Activated effector memory CD4-positive, alpha-beta T cell treated with Interleukin-2 at 50 U/mL for 16 hours (primary cell): ENCODE data around the gene DCLK1.

Source experiments
- DNase-seq: peaks from one replicate; pipeline ENCODE4 v3.0.0-alpha.2; 2020

DCLK1 gene

DNA sequence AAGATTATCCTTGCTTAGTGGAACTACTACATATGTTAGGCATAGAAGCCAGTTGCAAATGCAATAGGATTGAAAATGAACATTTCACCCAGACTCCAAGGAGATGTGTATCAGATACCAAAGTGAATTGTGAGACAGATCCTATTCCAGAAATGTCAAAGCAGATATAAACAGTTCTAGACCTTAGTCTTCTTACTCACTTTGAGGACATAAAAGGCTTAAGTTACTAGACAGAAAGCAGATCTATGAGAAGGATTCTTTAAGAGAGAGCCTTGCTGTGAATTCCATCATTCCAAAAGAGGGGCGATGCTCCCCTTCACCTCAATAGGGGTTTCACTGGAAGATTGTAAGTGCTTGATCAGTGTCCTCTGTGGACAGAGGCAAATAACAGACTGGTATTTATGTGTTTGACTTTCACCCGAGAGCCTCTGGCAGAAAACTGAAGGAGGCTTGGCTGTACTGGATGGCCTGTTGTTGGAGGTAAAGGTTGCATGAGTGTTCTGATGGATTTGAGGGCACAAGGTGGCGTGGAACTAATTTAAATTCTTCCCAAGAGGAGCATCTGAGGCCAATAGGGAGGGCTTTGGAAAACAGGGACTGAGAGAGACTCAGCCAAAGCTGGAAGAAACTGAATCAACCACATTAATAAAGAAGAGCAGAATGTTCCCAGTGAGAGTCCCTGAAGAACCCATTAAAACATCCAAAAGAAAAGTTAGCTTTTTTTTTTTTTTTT is 194.8 kb downstream of the DCLK1 start:
- no peak for DNase-seq

DNA sequence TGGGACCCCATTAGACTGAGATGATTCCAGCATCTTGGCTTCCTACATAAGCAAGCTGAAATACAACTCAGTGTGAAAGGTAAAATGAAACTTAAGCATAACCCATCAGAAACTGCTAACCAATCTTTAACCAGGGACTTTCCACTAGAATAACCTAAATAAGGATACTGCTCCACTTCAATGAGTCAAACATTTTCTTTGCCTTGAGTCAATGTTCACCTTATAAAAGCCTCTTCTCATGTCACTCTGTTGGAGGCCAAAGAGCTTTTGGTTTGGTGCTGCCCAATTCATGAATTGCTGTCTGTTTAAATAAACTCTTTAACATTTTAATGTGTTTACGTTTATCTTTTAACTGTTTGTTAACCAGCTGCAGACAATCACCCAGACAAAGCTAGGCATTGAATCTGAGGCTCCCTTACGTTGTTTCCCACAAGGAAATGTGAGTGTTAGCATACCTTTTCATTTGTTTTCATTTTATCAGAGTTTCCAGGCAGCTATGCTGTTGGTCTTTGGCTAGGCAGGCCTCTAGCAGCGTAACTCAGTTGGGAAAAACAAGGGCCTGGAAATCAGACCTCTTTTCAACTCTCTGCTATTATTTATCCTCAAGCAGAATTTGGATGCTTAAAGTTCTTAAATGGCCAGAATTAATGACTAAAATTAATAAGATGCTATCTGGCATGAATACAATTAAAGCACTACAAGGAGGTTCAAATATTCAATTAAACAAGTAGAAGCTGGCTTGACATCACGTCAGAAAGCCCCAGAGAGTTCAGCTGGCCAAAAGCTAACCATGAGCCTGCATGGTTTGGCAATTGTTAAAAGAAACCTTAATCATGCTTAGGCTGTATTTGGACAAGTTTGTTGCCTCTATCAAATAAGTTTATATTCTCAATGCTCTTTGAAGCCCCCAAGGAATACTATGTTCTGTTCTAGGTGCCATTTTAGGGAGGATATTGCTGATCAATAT is 200.2 kb downstream of the DCLK1 start:
- DNase-seq, result no peak

DNA sequence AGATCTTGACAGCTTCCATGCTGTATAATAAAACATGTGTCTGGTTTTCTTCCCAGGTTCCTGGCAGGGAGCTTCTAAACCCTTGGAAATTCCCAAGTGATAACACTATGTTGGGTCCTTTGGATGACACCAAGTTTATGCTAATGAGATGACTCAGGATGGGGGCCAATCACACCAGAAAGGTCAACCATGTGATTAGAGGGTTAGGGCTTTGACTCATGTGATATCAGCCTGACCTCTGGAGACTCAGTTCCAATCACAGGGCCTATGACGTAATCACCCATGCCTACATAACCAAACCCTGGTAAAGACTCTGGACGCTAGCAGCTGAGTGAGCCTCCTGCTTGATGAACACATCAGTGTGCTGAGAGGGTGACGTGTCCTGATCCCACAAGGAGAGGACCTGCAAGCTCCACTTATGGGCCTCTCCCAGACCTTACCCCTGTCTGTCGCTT is 203.6 kb downstream of the DCLK1 start:
- DNase-seq, result no peak

DNA sequence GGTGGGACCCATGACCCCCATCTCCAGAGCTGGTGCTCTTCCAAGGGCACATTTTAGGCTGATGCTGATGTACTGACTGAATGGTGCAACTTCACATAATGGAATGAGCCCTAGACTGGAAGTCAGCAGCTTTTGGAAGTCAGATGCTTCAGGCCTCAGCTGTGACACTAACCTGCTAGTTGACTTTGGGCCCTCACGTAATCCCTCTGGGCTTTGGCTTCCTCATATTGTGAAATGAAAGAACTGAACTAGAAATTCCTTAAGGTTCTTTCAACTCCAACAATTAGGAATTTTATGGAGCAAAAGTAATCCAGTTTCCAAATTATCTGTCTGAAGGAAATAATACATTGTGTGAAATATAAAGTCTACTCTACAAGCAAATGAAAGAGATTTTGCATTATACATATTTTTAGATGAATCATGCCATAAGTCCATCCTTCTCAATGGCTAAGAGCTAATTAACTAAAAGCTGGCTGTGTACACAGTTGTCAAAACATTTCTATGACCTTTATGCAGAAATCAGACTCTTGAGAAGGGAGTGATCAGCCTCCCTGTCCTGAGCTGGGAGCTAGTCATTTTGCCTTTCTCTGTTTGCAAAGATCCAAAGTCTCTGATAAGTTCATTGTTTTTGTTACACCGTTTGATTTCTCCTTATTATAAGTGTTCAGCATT is 204.2 kb downstream of the DCLK1 start:
- no peak for DNase-seq

DNA sequence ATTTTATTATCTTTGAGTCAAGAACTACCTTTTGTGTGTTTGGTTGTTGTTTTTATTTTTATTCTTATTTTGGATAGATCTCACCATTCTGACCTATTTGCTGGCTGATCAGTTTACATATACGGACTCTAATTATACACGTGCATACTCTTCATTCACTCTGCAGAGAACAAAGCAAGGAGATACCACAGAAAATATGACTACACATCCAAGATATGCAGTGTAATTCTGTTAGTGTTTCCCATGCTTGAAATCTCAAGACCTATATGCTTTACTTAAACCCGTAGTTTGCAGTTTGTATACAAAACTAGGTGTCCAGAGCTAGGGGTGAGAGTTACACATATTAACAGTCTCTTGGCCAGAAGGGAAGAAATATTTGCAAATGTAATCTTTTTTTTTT is 205.5 kb downstream of the DCLK1 start:
- DNase-seq, result no peak

DNA sequence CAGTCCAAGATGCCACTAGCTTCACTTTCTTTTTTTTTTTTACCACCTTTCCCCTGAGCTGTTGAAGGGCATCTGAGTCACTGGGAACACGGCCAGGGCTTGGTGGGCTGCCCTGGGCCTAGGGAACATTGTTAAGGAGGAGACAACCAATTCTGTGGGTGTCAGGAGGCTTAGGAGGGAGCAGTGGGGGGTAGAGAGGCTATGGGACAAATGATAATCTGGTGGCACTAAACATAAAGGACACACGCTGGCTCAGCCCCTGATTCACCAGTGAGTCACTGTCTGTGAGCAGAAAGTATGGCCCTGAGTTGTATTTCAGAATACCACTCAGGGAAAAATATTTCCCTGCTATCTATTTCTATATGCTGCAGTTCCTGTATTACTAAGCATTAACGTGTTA is 207.8 kb downstream of the DCLK1 start:
- DNase-seq, result no peak

DNA sequence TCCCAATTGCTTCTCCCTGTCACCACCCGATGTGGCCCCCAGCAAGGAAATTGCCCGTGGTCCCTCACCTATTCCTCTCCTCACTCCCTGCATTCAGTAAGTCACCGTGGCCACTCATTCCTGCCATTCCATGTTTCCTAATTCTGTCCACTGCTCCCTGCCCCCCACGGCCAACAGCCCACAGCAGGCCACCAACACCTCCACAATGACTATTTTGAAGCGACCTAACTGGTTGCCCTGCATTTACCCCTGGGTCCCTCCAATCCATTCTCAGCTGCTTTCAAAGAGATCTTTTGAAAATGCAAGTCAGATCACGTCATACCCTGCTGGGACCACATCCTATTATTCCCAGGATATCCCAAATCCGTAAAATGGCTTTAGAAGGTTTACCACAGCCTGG is 210.4 kb downstream of the DCLK1 start:
- no peak for DNase-seq

DNA sequence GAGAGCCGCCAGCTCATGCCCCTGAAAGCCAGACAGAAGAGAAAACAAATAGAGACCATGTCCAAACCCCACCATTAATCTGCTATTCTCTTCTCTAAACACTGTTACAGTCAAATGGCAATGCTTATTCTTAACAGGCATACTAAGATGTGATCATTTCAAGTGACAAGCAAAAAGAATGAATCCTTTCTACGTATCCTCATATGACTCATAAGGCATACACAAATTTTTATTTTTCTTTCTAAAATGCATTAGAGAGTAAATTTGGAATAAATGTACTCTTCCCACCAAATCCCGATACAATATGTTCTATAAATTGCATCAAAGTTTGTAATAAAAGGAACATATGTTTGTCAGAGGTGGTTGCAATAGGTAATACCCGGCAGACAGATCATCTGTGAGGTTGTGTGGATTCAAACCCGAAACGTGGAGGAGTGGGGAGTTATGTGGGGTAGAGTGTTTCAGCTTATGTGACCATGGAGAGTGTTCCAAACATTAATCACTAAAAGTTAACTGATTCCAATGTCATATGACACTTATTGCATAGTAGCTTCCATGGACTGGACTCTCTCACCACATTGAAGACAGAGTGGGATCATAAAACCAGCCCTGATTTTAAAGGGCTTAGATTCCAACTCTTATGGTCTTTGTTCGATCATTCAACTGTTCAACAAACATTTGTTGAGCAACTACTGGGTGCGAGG is 213.1 kb downstream of the DCLK1 start:
- DNase-seq, result no peak

DNA sequence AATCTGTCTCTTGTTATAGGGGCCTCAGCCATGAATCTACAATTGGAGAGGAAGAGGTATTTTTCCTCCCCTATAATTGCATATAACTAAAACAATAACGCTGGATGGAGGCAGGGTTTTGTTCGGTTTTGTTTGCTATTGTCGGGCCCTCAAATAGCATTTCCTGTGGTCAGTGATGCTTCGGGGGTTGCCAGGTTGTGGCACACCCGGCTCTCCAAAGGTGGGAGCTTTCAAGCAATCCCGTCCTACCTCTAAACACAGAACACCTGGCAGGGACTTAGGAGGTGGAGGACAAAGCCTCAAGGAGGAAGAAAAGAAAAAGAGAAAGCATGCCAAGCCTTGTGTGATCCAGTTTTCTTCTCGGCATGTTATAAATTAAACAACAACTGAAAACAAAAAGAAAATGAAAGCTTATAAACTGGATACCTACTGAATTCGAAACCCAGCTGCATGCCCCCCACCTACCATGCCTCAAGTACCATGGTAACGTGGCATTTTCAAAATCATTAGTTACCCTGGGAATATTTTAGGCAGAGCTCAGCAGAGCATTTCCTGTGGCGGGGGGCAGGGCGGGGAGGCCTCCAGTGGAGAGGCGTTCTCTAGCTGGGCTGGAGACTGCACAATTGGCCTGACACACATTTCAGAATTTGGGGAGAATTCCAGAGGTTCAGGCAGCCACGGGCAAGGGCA is 213.8 kb downstream of the DCLK1 start:
- no peak for DNase-seq

DNA sequence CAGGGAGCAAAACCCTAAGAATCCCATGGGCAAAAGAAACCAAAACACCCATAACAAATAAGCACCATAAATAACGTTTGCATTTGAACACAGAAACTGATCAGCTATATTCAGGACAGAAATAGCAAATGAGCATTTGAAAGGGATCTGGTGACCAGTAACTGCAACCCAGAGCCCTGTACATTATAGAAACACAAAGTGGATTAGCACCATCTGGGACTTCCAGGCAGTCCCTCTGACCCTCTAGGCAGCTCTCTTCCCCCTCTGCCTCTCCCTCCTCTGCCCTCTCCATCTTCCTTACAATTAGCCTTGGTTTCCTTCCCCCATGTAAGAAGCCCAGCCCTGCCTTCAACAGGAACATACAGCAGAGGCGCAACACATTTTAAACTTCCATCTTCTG is 215.0 kb downstream of the DCLK1 start:
- DNase-seq, result no peak

DNA sequence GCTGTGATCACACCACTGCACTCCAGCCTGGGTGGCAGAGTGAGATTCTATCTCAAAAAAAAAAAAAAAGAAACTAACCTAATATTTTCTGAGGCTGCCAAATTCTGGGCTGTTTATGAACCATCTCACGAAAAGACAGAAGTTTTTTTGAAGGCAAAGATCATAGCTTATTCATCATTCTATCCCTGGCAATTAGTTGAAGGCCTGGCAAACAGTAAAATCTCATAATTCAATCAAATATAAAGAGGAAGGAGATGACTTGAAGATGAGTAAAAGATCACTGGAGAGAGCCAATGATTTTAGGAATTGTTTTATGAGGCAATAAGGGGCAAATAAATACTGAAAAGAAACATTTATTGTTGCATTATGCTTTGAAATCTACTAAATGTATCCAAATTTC is 216.5 kb downstream of the DCLK1 start:
- DNase-seq, result no peak

DNA sequence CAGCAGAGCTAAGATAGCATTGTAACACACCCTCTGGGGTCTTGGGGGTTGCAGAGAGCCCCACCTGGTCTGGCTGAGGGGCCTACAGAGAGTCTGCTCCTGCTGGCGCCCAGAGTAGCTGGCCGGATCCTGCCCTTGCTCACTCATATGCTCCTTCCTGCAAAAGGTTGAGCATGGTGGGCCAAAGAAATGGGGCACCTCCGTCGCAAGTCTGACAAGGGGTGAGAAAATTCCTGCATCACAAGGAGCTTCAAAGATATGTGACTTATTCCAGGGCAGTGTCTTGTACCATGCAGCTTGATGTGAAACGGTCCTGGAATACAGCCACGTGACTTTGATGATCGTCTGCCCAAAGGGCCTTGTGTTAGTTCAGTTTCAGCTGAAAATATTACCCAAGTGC is 218.3 kb downstream of the DCLK1 start:
- no peak for DNase-seq

DNA sequence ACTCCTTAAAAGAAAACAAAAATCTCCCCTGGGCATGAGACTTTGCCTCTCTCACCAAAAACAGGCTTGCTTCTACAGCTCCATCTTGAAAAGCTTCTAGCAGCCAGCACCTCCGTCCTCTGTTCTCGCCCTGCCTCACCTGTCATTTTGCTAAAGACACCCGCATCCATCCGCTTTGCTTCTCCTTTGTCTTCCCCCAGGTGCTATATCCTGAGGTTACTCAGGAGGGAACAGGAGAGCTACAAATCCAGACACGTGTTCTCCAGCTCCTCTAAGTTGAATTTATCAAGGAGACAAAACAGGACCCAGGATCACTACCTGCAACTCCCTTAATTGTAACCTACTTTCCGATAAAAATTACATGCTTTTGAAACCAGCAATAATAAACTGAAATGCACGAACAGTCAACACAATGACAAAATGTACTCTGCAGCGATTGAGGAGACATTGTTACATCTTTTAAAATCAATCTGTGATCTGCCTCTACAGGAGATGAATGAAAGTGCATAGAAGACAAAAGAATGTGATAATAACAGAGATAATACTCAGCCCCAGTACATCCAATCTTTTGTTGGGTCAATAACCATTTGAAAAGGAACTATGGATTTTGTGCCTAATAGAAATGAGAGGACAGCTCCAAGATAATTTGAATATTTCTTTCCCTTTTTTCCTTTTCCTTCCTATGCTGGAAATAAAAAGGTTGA is 221.2 kb downstream of the DCLK1 start:
- DNase-seq, result no peak

DNA sequence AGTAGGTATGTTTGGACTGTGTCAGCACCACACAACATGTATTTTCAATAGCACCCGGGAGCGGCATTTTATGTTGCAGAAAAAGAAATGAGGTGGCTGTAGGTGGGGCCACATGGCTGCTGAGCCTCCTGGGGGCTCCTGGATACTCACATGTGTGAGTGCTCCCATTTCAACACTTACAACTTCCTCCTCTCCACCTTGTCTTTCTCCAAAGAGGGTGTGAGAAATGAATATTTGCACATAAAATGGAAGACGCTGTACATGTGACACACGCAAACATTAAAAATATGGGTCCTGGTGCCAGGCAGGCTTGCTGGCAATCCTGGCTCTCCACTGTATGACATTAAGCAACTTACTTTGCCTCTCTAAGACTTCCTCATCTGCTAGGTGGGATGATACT is 222.1 kb downstream of the DCLK1 start:
- DNase-seq, result no peak

DNA sequence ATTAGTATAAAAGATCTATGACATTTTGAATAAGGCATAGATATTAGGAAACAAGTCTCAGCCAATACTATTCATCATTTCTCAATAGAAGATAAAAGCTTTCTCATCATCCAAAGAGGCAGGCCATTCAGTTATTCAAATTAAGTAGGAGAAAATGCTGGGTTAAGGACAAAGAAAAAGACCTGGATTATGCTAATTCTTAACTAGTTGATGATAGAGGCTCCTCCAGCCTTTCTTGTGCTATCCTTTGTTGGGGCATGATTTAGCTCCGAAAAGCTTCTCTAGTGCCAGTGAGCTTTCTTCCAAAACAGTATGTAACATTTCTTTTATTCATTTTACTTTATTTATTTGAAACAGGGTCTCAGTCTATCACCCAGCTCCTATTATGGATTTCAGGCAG is 223.0 kb downstream of the DCLK1 start:
- no peak for DNase-seq

DNA sequence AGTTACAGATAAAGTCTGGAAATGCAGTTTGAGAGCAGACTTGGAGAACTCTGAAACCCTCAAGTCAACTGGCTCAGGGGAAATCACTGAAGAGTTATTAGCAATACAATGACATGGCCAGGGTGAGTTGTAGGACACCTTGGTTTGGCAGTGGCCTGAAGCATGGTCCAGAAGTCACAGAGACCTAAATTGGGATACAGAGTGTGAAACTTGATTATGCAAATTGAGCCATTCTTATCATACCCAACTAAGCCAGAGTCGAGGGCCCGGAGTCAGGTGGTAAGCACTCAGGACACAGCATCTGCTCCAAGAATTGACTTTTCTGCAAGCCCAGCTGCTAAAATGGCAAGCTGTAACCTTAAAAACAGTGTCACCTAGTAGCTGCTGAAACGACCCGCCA is 224.5 kb downstream of the DCLK1 start:
- DNase-seq, result no peak

DNA sequence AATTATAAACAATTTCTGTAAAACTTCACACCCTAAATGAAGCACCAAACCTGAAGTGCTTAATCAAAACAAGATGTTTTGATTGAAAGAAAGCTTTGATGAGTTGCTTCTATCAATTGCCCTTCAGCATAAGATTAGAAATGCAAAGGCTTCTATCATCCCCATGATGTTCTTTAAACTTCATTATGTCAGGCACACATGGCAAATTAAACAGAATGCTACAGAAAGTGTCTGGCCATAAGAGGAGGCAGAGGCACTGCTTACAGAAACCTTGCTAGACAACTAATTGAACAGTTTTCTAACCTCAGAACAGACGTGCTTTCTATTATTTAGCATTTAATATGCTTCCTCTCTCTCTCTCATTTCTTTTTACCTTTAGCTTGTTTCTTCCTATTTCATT is 228.1 kb downstream of the DCLK1 start:
- DNase-seq, result no peak

DNA sequence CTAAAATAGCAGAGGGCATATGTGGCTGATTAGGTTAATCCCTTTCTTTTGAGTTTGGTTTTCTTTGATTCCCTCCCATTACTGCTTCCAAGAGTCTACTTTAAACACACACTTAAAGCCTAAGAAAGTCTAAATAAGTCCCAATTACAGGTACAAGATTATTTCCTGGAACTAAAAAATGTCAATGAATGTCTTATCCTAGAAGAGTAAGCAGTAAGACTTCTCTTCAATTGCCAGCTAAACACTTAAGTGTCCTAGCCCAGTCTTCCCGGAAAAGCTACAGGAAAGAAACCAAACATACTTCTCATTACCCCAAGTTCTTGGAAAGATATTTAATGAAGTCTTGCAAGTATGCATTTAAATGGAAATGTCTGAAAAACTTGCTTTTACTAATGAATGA is 233.1 kb downstream of the DCLK1 start:
- DNase-seq, result no peak

DNA sequence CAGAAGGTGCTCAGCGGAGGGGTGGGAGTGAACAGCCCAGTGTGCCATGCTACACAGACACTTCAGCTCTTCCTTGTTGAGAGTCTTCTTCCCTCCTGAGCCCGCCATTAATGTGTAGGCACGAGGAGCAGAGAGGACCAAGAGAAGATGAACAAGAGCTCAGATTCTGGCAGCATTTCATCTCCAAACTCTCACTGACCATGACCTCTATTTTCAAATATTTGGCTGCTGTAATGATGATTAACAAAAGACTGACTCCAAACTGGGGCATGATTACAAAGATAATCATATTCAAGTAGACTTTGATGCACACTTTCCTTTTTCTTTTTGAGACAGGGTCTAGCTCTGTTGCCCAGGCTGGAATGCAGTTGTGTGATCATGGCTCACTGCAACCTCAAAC is 236.5 kb downstream of the DCLK1 start:
- DNase-seq, result no peak

DNA sequence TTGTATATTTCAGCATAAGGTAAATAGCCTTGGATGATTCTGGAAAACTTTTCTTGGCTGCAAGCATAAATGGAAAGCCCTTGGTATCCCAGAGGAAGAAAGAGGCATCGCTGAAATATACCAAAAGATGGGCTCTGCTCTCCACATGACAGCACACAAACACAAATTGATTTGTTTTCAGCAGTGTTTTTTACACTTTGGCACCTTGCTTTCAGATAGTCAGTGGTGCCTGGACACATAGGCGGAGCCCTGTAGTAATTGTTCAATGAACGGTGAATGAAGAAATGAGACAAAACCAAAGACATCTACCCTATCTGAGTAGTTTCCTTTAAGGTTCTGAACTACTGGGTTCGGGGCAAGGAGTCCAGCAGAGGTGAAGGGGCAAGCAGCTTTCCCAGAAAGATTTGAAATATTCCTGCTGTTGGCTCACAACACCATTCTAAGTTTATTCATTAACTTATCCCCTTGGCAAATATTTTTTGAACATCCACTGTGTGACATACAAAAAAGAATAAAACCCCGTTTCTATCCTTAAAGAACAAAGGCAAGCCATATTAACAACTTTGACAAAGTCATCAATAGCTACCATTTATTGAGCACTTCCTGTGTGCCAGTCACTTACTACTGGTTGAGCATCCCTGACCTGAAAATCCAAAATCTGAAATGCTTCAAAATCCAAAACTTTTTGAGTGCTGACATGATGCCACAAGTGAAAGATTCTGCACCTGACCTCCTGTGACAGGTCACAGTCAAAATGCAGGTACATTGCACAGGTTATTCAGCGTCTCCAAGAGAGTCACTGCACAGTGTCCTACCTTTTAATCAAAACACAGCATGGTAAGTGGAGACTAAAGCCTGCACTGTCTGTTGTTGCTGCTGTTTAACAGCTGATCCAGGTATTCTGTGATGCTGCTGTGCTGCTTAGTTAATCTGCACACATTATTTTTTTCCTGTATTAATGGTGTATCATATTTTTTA is 238.1 kb downstream of the DCLK1 start:
- no peak for DNase-seq
